AG04450 (cell line): ENCODE results near the gene SCNN1A. TPM values are rescaled to one million over a fixed set of nuclear protein-coding genes. Genes with fewer than 3 reads are reported as not detected.

Experiments used
- CTCF ChIA-PET: fragments of 300-600, 350-600 bp; formaldehyde crosslinking; extraction: SDS; loops from one replicate; lab custom pipeline; 2022; ENCODE audit warnings: antibody characterized with exemption, inconsistent platforms; lab: Charles Lee
- POLR2A ChIA-PET: fragments of 350-600 bp; formaldehyde crosslinking; extraction: SDS; loops from one replicate; lab custom pipeline; 2021; ENCODE audit warnings: antibody characterized with exemption, inconsistent platforms; lab: Yijun Ruan, JAX
- DNase-seq: peaks from one replicate; pipeline ENCODE4 v3.0.0-alpha.2; 2011; ENCODE audit warnings: low read depth, low spot score
- H3K27ac ChIP-seq: one replicate; pipeline ENCODE4 v1.5.1; 2012; ENCODE audit warnings: low read depth, low read length, control low read depth
- H3K27me3 ChIP-seq: one replicate; pipeline ENCODE4 v1.6.0; 2012; ENCODE audit warnings: low read length; ENCODE audit not compliant: control insufficient read depth, insufficient read depth
- H3K4me3 ChIP-seq: 2 replicates; pipeline ENCODE4 v1.5.1; 2011; ENCODE audit warnings: mild to moderate bottlenecking, low read depth, low read length, control low read depth
- H3K9me3 ChIP-seq: 2 replicates; pipeline ENCODE4 v1.5.1; 2012; ENCODE audit warnings: low read length; ENCODE audit not compliant: control insufficient read depth, insufficient read depth
- polyA plus RNA-seq: library from polyadenylated mRNA; depleted of rRNA; stranded (reverse); fragments of >200 nt; gene quantifications from 2 replicates; pipeline ENCODE4 v1.2.3, GENCODE V29; 2011
- TF ChIP-seq, protein P1 (sequence below): IDR thresholded peaks from 2 replicates; pipeline ENCODE4 v1.5.1; 2011; ENCODE audit warnings: low read depth, low read length, control low read depth, inconsistent platforms

The SCNN1A gene
- polyA plus RNA-seq, 1 experiment, result 0.26 TPM

DNA sequence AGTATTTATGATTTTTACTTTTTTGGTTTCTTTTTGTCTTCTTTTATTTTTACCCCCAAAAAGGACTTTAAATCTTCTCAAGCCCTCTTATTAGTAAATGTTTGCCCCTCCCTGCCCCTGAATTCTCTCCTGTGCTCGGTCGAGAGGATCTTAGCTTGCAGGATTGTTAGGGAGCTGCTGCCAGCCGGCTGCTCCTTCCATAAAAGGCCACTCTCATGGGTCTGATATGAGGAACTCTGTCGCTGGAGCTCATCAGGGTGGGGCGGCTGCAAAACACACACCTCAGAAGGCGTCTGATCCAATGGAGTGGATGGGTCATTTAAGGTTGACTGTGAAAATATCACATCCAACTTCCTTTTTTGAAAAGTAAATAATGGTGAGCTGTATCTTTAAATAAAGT is 17.1 kb upstream of the SCNN1A start:
- Histone ChIP-seq H3K27ac (no peak overlapping the region), H3K9me3 (no peaks in the 10 kb centered on the region; the same call in 1 of the 2 replicates), H3K27me3 (no peaks in the 10 kb centered on the region), H3K4me3 (no peak overlapping the region)
- POLR2A ChIA-PET, result interaction anchor here (0.8 to 2.6 kb wide), 2 partner anchors 9 to 57 kb away, joined by 6 to 7 read pairs; partner anchors contain the start of gene LTBR
- TF ChIP-seq, protein P1, sequence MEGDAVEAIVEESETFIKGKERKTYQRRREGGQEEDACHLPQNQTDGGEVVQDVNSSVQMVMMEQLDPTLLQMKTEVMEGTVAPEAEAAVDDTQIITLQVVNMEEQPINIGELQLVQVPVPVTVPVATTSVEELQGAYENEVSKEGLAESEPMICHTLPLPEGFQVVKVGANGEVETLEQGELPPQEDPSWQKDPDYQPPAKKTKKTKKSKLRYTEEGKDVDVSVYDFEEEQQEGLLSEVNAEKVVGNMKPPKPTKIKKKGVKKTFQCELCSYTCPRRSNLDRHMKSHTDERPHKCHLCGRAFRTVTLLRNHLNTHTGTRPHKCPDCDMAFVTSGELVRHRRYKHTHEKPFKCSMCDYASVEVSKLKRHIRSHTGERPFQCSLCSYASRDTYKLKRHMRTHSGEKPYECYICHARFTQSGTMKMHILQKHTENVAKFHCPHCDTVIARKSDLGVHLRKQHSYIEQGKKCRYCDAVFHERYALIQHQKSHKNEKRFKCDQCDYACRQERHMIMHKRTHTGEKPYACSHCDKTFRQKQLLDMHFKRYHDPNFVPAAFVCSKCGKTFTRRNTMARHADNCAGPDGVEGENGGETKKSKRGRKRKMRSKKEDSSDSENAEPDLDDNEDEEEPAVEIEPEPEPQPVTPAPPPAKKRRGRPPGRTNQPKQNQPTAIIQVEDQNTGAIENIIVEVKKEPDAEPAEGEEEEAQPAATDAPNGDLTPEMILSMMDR, result no peak
- CTCF ChIA-PET, result no interaction called here
- DNase-seq, result no peak

DNA sequence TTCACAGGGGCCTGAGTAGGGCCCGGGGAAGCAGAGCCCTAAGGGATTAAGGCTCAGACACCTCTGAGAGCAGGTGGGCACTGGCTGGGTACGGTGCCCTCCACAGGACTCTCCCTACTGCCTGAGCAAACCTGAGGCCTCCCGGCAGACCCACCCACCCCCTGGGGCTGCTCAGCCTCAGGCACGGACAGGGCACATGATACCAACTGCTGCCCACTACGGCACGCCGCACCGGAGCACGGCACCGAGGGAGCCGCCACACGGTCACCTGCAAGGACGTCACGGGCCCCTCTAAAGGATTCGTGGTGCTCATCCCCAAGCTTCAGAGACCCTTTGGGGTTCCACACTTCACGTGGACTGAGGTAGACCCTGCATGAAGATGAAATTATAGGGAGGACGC is 15.7 kb upstream of the SCNN1A start:
- Histone ChIP-seq H3K27ac (no peak overlapping the region), H3K9me3 (no peaks in the 10 kb centered on the region; the same call in 1 of the 2 replicates), H3K27me3 (no peaks in the 10 kb centered on the region), H3K4me3 (no peak overlapping the region)
- CTCF ChIA-PET, result no interaction called here
- POLR2A ChIA-PET, result interaction anchor here (0.9 kb wide), 1 partner anchor 65 kb away, joined by 3 read pairs; no protein-coding TSS in a partner anchor
- TF ChIP-seq, protein P1, result no peak
- DNase-seq, result no peak

DNA sequence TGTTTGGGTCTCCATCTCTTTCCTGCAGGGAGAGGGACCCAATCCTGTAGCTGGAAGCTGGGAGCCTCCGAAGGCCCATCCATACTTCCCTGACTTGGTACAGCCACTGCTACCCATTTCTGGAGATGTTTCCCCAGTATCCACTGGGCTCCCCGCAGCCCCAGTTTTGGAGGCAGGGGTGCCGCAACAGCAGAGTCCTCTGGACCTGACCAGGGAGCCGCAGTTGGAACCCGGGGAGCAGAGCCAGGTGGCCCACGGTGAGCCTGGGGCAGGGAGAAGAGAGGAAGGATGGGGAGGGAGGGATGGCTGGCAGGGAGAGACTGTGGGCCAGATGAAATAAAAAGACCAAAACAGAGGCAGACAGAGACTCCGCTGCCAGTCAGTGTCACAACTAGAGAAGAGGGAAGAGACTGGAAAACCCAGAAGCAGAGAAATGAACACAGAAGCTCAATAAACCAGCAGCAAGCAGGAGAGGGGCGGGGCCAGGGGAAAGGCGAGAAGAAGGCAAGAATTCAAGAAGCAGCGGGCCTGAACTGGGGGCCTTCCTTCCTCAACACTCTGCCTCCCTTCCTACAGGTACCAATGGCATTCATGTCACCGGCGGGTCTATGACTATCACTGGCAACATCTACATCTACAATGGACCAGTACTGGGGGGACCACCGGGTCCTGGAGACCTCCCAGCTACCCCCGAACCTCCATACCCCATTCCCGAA is 14.9 kb upstream of the SCNN1A start:
- ChIA-PET CTCF (no interaction called here), POLR2A (interaction anchor here (0.6 to 1.0 kb wide), 3 partner anchors 54 to 67 kb away, joined by 3 to 6 read pairs (median 3); no protein-coding TSS in a partner anchor)
- H3K4me3 ChIP-seq, result no peak overlapping the region
- no peak for DNase-seq
- no peaks in the 10 kb centered on the region; the same call in 1 of the 2 replicates for H3K9me3 ChIP-seq
- H3K27ac ChIP-seq, result no peak overlapping the region
- TF ChIP-seq, protein P1, result no peak
- no peaks in the 10 kb centered on the region for H3K27me3 ChIP-seq

DNA sequence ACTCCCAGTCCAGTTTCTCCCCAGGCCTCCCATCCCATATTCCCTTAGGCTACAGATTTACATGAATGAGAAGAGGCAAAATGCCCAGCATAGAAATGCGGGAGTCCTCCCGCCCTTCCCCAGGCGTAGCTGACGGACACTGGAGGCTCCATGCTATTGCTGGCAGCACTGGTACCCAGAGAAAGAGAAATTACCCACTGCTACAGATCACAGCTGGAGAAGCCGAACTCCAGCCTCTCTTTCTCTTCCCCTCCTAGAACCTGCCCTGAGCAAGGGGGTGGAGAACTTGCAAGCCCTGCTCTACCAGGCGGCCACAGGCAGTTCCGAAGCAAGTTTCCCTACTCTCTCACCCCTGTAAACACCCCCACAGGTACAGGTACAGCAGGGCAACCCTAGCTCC is 12.2 kb upstream of the SCNN1A start:
- Histone ChIP-seq H3K9me3 (no peaks in the 10 kb centered on the region; the same call in 1 of the 2 replicates), H3K4me3 (no peak overlapping the region), H3K27me3 (no peaks in the 10 kb centered on the region), H3K27ac (no peak overlapping the region)
- POLR2A ChIA-PET, result no interaction called here
- CTCF ChIA-PET, result interaction anchor here (0.8 kb wide), 1 partner anchor 77 kb away, joined by 3 read pairs; no protein-coding TSS in a partner anchor
- TF ChIP-seq, protein P1, result no peak
- DNase-seq, result no peak

DNA sequence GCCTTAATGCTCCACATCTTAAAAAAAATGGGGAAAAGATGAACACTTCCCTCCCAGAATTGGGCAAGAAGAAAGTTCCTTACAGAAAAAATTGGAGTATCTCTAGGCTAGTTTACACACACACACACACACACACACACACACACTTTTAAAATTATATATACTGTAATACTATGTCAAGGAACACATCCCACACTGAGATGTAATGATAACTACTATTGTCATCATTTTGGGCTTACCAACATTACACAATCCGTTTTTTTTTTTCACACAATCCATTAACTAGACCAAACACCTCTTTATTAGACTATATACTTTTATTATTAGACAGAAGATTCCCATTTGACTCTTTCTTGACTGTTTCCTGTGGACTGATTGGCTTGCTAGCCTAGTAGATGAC is 11.1 kb upstream of the SCNN1A start:
- ChIA-PET POLR2A (no interaction called here), CTCF (no interaction called here)
- no peaks in the 10 kb centered on the region; the same call in 1 of the 2 replicates for H3K9me3 ChIP-seq
- H3K27ac ChIP-seq, result no peak overlapping the region
- TF ChIP-seq, protein P1, result no peak
- no peak overlapping the region for H3K4me3 ChIP-seq
- no peak for DNase-seq
- H3K27me3 ChIP-seq, result no peaks in the 10 kb centered on the region
